LHCN-M2 (cell line): ENCODE measurements around the gene PGAP3. TPM values are rescaled to one million over a fixed set of nuclear protein-coding genes. Genes with fewer than 3 reads are reported as not detected.

Source experiments
- DNase-seq: peaks from one replicate; pipeline ENCODE4 v3.0.0-alpha.2; 2012; ENCODE audit warnings: low read depth
- total RNA-seq: library from RNA; depleted of rRNA; stranded (reverse); fragments of >200 nt; gene quantifications from 2 replicates; pipeline ENCODE4 v1.2.3, GENCODE V29; 2014

PGAP3 gene
- total RNA-seq, 1 experiment from 2014 or later, result 14.0 TPM

- no peak for DNase-seq
Observed at GRCh38 chr17:39697961-39698360, 10.1 kb upstream of the PGAP3 start.

GRCh38 chr17:39696731-39697130, 8.9 kb upstream of the PGAP3 start:
- DNase-seq, result no peak

GRCh38 chr17:39695089-39695474, 7.2 kb upstream of the PGAP3 start:
- no peak for DNase-seq

- no peak for DNase-seq
Observed at GRCh38 chr17:39694593-39694992, 6.7 kb upstream of the PGAP3 start.

GRCh38 chr17:39688945-39689344, 1.1 kb upstream of the PGAP3 start:
- DNase-seq, result no peak

- no peak for DNase-seq
Observed at GRCh38 chr17:39688475-39688835, 598 bp upstream of the PGAP3 start.

- no peak for DNase-seq
Observed at GRCh38 chr17:39687101-39687545, 734 bp downstream of the PGAP3 start.

GRCh38 chr17:39684369-39685192, 3.3 kb downstream of the PGAP3 start:
- DNase-seq, result no peak

- no peak for DNase-seq
Observed at GRCh38 chr17:39683295-39683939, 4.4 kb downstream of the PGAP3 start.

- no peak for DNase-seq
Observed at GRCh38 chr17:39679521-39680192, 8.2 kb downstream of the PGAP3 start.

GRCh38 chr17:39678340-39679116, 9.3 kb downstream of the PGAP3 start:
- DNase-seq, result no peak

- DNase-seq, result no peak
Observed at GRCh38 chr17:39677542-39678339, 10.1 kb downstream of the PGAP3 start.

GRCh38 chr17:39677072-39677471, 10.8 kb downstream of the PGAP3 start:
- no peak for DNase-seq

- DNase-seq, result no peak
Observed at GRCh38 chr17:39676198-39676819, 11.5 kb downstream of the PGAP3 start.

- no peak for DNase-seq
Observed at GRCh38 chr17:39675390-39676082, 12.3 kb downstream of the PGAP3 start.

- no peak for DNase-seq
Observed at GRCh38 chr17:39674702-39675389, 13.0 kb downstream of the PGAP3 start.

- DNase-seq, result no peak
Observed at GRCh38 chr17:39674179-39674578, 13.7 kb downstream of the PGAP3 start.

- DNase-seq, result no peak
Observed at GRCh38 chr17:39673335-39674081, 14.3 kb downstream of the PGAP3 start.
